Heart left ventricle (tissue), 13 donors: ENCODE measurements around the gene BEST3.

ENCODE experiments used
- POLR2A ChIP-seq, 2 donors: fragments of 450-650 bp; IDR thresholded peaks; one replicate each; pipeline ENCODE4 v1.6.1; 2017; ENCODE audit warnings: antibody characterized with exemption in 2 of 2, mild to moderate bottlenecking in 2 of 2, moderate library complexity in 2 of 2
- TF ChIP-seq, protein P1 (sequence below), 12 donors: fragments of 200-600 bp; sonication (generic) in 4 of 12; IDR thresholded peaks; one replicate each; pipeline versions ENCODE4 v1.5.0 to v1.8.0; 2018 to 2022; ENCODE audit warnings: antibody characterized with exemption in 12 of 12, mild to moderate bottlenecking in 5 of 12
- donor health status: ischemic (EF 13 %, LVEDD 7.1; RV severe dilation, severe dysfunction).
- donor health status: DM: no; HTN: yes; CAD: no.
- donor health status: DM: no; HTN: no; CAD: no.
- donor health status: ischemic (EF 25% LVEDD 6.9; RV normal size, moderate dysfunction).
- donor health status: ischemic (EF 25% LVEDD 5.7; RV mildly dilated, moderate dysfunction).
- donor health status: ischemic (EF 35%, LVEDD 5.7; RV mildly dilated, moderate dysfunction).
- donor health status: nonischemic (EF 11% LVEDD 7.7; RV severe dilation, severe dysfunction).
- donor health status: DM: yes; HTN: yes; CAD: no.
- donor health status: PGD.
- donor health status: ischemic (EF 29% LVEDD 5.4; RV normal size, mild dysfunction).
- donor health status: nonischemic (EF 23%, LVEDD 6.1; RV moderate dilation, normal function).

- TF ChIP-seq, protein P1, sequence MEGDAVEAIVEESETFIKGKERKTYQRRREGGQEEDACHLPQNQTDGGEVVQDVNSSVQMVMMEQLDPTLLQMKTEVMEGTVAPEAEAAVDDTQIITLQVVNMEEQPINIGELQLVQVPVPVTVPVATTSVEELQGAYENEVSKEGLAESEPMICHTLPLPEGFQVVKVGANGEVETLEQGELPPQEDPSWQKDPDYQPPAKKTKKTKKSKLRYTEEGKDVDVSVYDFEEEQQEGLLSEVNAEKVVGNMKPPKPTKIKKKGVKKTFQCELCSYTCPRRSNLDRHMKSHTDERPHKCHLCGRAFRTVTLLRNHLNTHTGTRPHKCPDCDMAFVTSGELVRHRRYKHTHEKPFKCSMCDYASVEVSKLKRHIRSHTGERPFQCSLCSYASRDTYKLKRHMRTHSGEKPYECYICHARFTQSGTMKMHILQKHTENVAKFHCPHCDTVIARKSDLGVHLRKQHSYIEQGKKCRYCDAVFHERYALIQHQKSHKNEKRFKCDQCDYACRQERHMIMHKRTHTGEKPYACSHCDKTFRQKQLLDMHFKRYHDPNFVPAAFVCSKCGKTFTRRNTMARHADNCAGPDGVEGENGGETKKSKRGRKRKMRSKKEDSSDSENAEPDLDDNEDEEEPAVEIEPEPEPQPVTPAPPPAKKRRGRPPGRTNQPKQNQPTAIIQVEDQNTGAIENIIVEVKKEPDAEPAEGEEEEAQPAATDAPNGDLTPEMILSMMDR (IDR thresholded peaks at IDR 0.05): peak in 1 of 12 donors; percentile 7
- TF ChIP-seq POLR2A (IDR thresholded peaks at IDR 0.05): no peak
Observed at GRCh38 chr12:69642531-69642930, 56.6 kb downstream of the BEST3 start.
